WTC11 (cell line): Measurements from ENCODE around the gene CHRNB2. TPM values are rescaled to one million over a fixed set of nuclear protein-coding genes. Genes with fewer than 3 reads are reported as not detected.

Experiments used
- ATAC-seq: fragments of 200-7000 bp; cut with Tn5 transposase; 2 replicates; pipeline ENCODE4 v1.10.0; 2021; ENCODE audit warnings: mild to moderate bottlenecking, moderate library complexity
- CTCF ChIA-PET: fragments of 300-600 bp; sonication (Branson Sonifier 250); formaldehyde crosslinking; loops from one replicate; lab custom pipeline; 2021; ENCODE audit warnings: antibody characterized with exemption; lab: Charles Lee
- POLR2A ChIA-PET: fragments of 350-600 bp; sonication (Branson Sonifier 250); formaldehyde crosslinking; loops from one replicate; lab custom pipeline; 2021; ENCODE audit warnings: antibody characterized with exemption; lab: Charles Lee
- DNase-seq: peaks from one replicate; pipeline ENCODE4 v3.0.0; 2021; ENCODE audit warnings: low spot score
- H3K27ac Mint-ChIP-seq: 2 replicates; pipeline ENCODE4 v1.8.0; 2021; ENCODE audit warnings: mixed read lengths
- H3K27me3 Mint-ChIP-seq: 2 replicates; pipeline ENCODE4 v1.8.0; 2021; ENCODE audit warnings: low read depth, mild to moderate bottlenecking, moderate library complexity, mixed read lengths
- H3K36me3 Mint-ChIP-seq: 2 replicates; pipeline ENCODE4 v1.8.0; 2021; ENCODE audit warnings: mixed read lengths
- H3K4me1 Mint-ChIP-seq: 2 replicates; pipeline ENCODE4 v1.8.0; 2022; ENCODE audit warnings: mixed read lengths
- H3K4me3 Mint-ChIP-seq: 2 replicates; pipeline ENCODE4 v1.8.0; 2021; ENCODE audit warnings: mild to moderate bottlenecking, moderate library complexity, mixed read lengths
- H3K9me3 Mint-ChIP-seq: 2 replicates; pipeline ENCODE4 v1.8.0; 2021; ENCODE audit warnings: mixed read lengths
- AR ChIP-seq: fragments of 250-450 bp; sonication (Bioruptor Pico); IDR thresholded peaks from 2 replicates; pipeline ENCODE4 v1.9.0; 2021; ENCODE audit warnings: mild to moderate bottlenecking
- ATF2 ChIP-seq: sonication (generic); formaldehyde crosslinking; IDR thresholded peaks from 2 replicates; pipeline ENCODE4 v1.8.1; 2022; ENCODE audit warnings: low read depth, missing genetic modification reagents, borderline replicate concordance
- CBFB ChIP-seq: sonication (generic); formaldehyde crosslinking; IDR thresholded peaks from 2 replicates; pipeline ENCODE4 v1.8.1; 2022; ENCODE audit warnings: mild to moderate bottlenecking, low read depth, missing genetic modification reagents
- CREB1 ChIP-seq: sonication (generic); formaldehyde crosslinking; IDR thresholded peaks from 2 replicates; pipeline ENCODE4 v1.8.0; 2023; ENCODE audit warnings: mild to moderate bottlenecking, missing genetic modification reagents
- CREM ChIP-seq: sonication (generic); formaldehyde crosslinking; IDR thresholded peaks from 2 replicates; pipeline ENCODE4 v1.8.1; 2022; ENCODE audit warnings: mild to moderate bottlenecking, missing genetic modification reagents, moderate library complexity
- ESRRA ChIP-seq: sonication (generic); formaldehyde crosslinking; IDR thresholded peaks from 2 replicates; pipeline ENCODE4 v1.8.1; 2022; ENCODE audit warnings: mild to moderate bottlenecking, missing genetic modification reagents, borderline replicate concordance
- FOXP1 ChIP-seq: sonication (generic); formaldehyde crosslinking; IDR thresholded peaks from 2 replicates; pipeline ENCODE4 v1.8.0; 2022; ENCODE audit warnings: missing genetic modification reagents, mild to moderate bottlenecking, moderate library complexity, borderline replicate concordance
- GABPB1 ChIP-seq: sonication (generic); formaldehyde crosslinking; IDR thresholded peaks from 2 replicates; pipeline ENCODE4 v1.8.1; 2023; ENCODE audit warnings: mild to moderate bottlenecking, missing genetic modification reagents
- GTF2I ChIP-seq: fragments of 250-450 bp; sonication (Bioruptor Pico); conservative IDR thresholded peaks from 2 replicates; pipeline ENCODE4 v1.4.0; 2021; ENCODE audit warnings: mild to moderate bottlenecking
- JUN ChIP-seq: sonication (generic); formaldehyde crosslinking; IDR thresholded peaks from 2 replicates; pipeline ENCODE4 v1.8.0; 2023; ENCODE audit warnings: mild to moderate bottlenecking, missing genetic modification reagents
- NFYB ChIP-seq: sonication (generic); formaldehyde crosslinking; conservative IDR thresholded peaks from 2 replicates; pipeline ENCODE4 v1.8.0; 2022; ENCODE audit warnings: low read depth, missing genetic modification reagents
- NR1H2 ChIP-seq: sonication (generic); formaldehyde crosslinking; IDR thresholded peaks from 2 replicates; pipeline ENCODE4 v1.9.0; 2021; ENCODE audit warnings: mild to moderate bottlenecking, moderate library complexity, missing genetic modification reagents
- NR3C1 ChIP-seq: sonication (generic); formaldehyde crosslinking; conservative IDR thresholded peaks from 2 replicates; pipeline ENCODE4 v1.8.1; 2023; ENCODE audit warnings: low read depth, mild to moderate bottlenecking, missing genetic modification reagents
- PRDM15 ChIP-seq: sonication (generic); formaldehyde crosslinking; IDR thresholded peaks from 2 replicates; pipeline ENCODE4 v1.8.0; 2022; ENCODE audit warnings: missing genetic modification reagents
- SMAD3 ChIP-seq: sonication (generic); formaldehyde crosslinking; IDR thresholded peaks from 2 replicates; pipeline ENCODE4 v1.8.0; 2022; ENCODE audit warnings: missing genetic modification reagents, mild to moderate bottlenecking, borderline replicate concordance
- SMAD4 ChIP-seq: sonication (generic); formaldehyde crosslinking; IDR thresholded peaks from 2 replicates; pipeline ENCODE4 v1.8.0; 2022; ENCODE audit warnings: mild to moderate bottlenecking, missing genetic modification reagents
- TCF7 ChIP-seq: sonication (generic); formaldehyde crosslinking; IDR thresholded peaks from 2 replicates; pipeline ENCODE4 v1.8.0; 2022; ENCODE audit warnings: mild to moderate bottlenecking, low read depth, missing genetic modification reagents, moderate library complexity
- TP53 ChIP-seq: sonication (generic); formaldehyde crosslinking; IDR thresholded peaks from 2 replicates; pipeline ENCODE4 v1.8.1; 2023; ENCODE audit warnings: mild to moderate bottlenecking, missing genetic modification reagents
- ZBTB21 ChIP-seq: sonication (generic); formaldehyde crosslinking; IDR thresholded peaks from 2 replicates; pipeline ENCODE4 v1.8.1; 2023; ENCODE audit warnings: mild to moderate bottlenecking, missing genetic modification reagents, borderline replicate concordance
- ZBTB43 ChIP-seq: sonication (generic); formaldehyde crosslinking; IDR thresholded peaks from 2 replicates; pipeline ENCODE4 v1.8.1; 2023; ENCODE audit warnings: mild to moderate bottlenecking, missing genetic modification reagents
- ZNF263 ChIP-seq: sonication (generic); formaldehyde crosslinking; IDR thresholded peaks from 2 replicates; pipeline ENCODE4 v1.8.1; 2022; ENCODE audit warnings: low read depth, mild to moderate bottlenecking, moderate library complexity, missing genetic modification reagents
- ZNF281 ChIP-seq: sonication (generic); formaldehyde crosslinking; IDR thresholded peaks from 2 replicates; pipeline ENCODE4 v1.8.0; 2023; ENCODE audit warnings: mild to moderate bottlenecking, missing genetic modification reagents
- ZNF423 ChIP-seq: fragments of 250-450 bp; sonication (Bioruptor Pico); IDR thresholded peaks from 2 replicates; pipeline ENCODE4 v2.1.2; 2022; ENCODE audit warnings: mild to moderate bottlenecking, moderate library complexity
- ZSCAN18 ChIP-seq: fragments of 250-450 bp; sonication (Bioruptor Pico); IDR thresholded peaks from 2 replicates; pipeline ENCODE4 v2.1.2; 2022; ENCODE audit warnings: mild to moderate bottlenecking, moderate library complexity
- total RNA-seq: library from RNA; stranded (reverse); gene quantifications from 3 replicates; pipeline ENCODE4 v1.2.3, GENCODE V29; 2021

The CHRNB2 gene
- total RNA-seq, 1 experiment from 2014 or later, result 1.7 TPM

GRCh38 chr1:154572468-154573167, 5.0 kb downstream of the CHRNB2 start (continued):
- TF ChIP-seq ZNF281 (CRISPR knock-in tag), result no peak
- TF ChIP-seq NR3C1, result no peak
- TF ChIP-seq GABPB1 (CRISPR knock-in tag), result no peak
- no peak for TF ChIP-seq ATF2 (CRISPR knock-in tag)
- no peak for TF ChIP-seq NFYB (CRISPR knock-in tag)
- no peak for TF ChIP-seq SMAD4 (CRISPR knock-in tag)
- no peak for TF ChIP-seq ZSCAN18 (CRISPR knock-in tag)
- no peak for TF ChIP-seq AR (CRISPR knock-in tag)
- no peak for TF ChIP-seq ZNF263
- no peak for TF ChIP-seq ZBTB21 (CRISPR knock-in tag)

GRCh38 chr1:154573168-154573510, 5.6 kb downstream of the CHRNB2 start:
- POLR2A ChIA-PET, result interaction anchor here (0.8 kb wide), 1 partner anchor 12 kb away, joined by 3 read pairs; no protein-coding TSS in a partner anchor
- ATAC-seq (no peak), DNase-seq (no peak)
- CTCF ChIA-PET, result interaction anchor here (1.3 to 2.9 kb wide), 2 partner anchors 14 to 26 kb away, joined by 4 to 9 read pairs; no protein-coding TSS in a partner anchor
- peaks cover 20% of the 10 kb centered on the region for H3K4me1 Mint-ChIP-seq
- no peaks in the 10 kb centered on the region for H3K9me3 Mint-ChIP-seq
- peaks cover 5% of the 10 kb centered on the region; the same call in 1 of the 2 replicates for H3K36me3 Mint-ChIP-seq
- no peak overlapping the region for H3K27ac Mint-ChIP-seq
- no peak overlapping the region for H3K4me3 Mint-ChIP-seq
- H3K27me3 Mint-ChIP-seq, result peaks cover 12% of the 10 kb centered on the region
- TF ChIP-seq FOXP1 (CRISPR knock-in tag) (no peak), NR1H2 (CRISPR knock-in tag) (no peak), ESRRA (no peak), JUN (CRISPR knock-in tag) (no peak), PRDM15 (no peak), ZNF423 (CRISPR knock-in tag) (no peak), CREB1 (CRISPR knock-in tag) (no peak), NFYB (CRISPR knock-in tag) (no peak), TP53 (CRISPR knock-in tag) (no peak), CREM (CRISPR knock-in tag) (no peak), CBFB (no peak), GTF2I (CRISPR knock-in tag) (no peak), SMAD3 (CRISPR knock-in tag) (no peak), ZBTB43 (CRISPR knock-in tag) (no peak), TCF7 (CRISPR knock-in tag) (no peak), GABPB1 (CRISPR knock-in tag) (no peak)
